GM21717 (cell line): ENCODE results near the gene MPP2.
"Not testable (repeated sequence)": the region's sequence is repeated elsewhere in the genome, so short reads cannot be mapped to it uniquely, and the experiment has no call there.

ENCODE experiments used
- ATAC-seq: cut with Tn5 transposase; IDR thresholded peaks from one replicate; pipeline ENCODE4 v1.9.1; 2021; ENCODE audit warnings: mild to moderate bottlenecking, moderate library complexity; ENCODE audit not compliant: unreplicated experiment

MPP2 gene

GRCh38 chr17:43905400-43905984 lies 1.8 kb downstream of the MPP2 start:
- ATAC-seq, result no peak

- ATAC-seq, result no peak
Observed at GRCh38 chr17:43901861-43902589, 5.3 kb downstream of the MPP2 start.

- ATAC-seq, result no peak
Observed at GRCh38 chr17:43900858-43901754, 6.2 kb downstream of the MPP2 start.

GRCh38 chr17:43900183-43900857 lies 7.0 kb downstream of the MPP2 start:
- no peak for ATAC-seq

- no peak for ATAC-seq
Observed at GRCh38 chr17:43898446-43898845, 8.9 kb downstream of the MPP2 start.

- no peak for ATAC-seq
Observed at GRCh38 chr17:43897831-43898230, 9.5 kb downstream of the MPP2 start.

GRCh38 chr17:43894494-43894893 lies 12.8 kb downstream of the MPP2 start:
- not testable (repeated sequence) for ATAC-seq

GRCh38 chr17:43892647-43892952 lies 14.7 kb downstream of the MPP2 start:
- ATAC-seq, result no peak

- no peak for ATAC-seq
Observed at GRCh38 chr17:43891851-43892646, 15.3 kb downstream of the MPP2 start.

GRCh38 chr17:43890240-43890639 lies 17.1 kb downstream of the MPP2 start:
- ATAC-seq, result no peak

GRCh38 chr17:43888548-43888947 lies 18.8 kb downstream of the MPP2 start:
- ATAC-seq, result no peak

GRCh38 chr17:43882761-43883415 lies 24.4 kb downstream of the MPP2 start:
- no peak for ATAC-seq

GRCh38 chr17:43881758-43882505 lies 25.4 kb downstream of the MPP2 start:
- ATAC-seq, result no peak

- ATAC-seq, result no peak
Observed at GRCh38 chr17:43881181-43881580, 26.2 kb downstream of the MPP2 start.

GRCh38 chr17:43880420-43880991 lies 26.8 kb downstream of the MPP2 start:
- no peak for ATAC-seq

- no peak for ATAC-seq
Observed at GRCh38 chr17:43879723-43880419, 27.5 kb downstream of the MPP2 start.

GRCh38 chr17:43878260-43879175 lies 28.8 kb downstream of the MPP2 start:
- no peak for ATAC-seq
